Right forelimb (tissue), 1 donor: Measurements from ENCODE around the gene GLI2.

Experiments
- DNase-seq: peaks from one replicate; pipeline ENCODE4 v3.0.0-alpha.2; 2018

The GLI2 gene

GRCh38 chr2:120773186-120773800, 37.6 kb downstream of the GLI2 start:
- DNase-seq, result peak; percentile 38

- peak; percentile 24 for DNase-seq
These were observed 39.0 kb downstream of the GLI2 start for GRCh38 chr2:120774557-120775160.

GRCh38 chr2:120775194-120775593, 39.5 kb downstream of the GLI2 start:
- DNase-seq, result no peak

- peak; percentile 34 for DNase-seq
These were observed 40.3 kb downstream of the GLI2 start for GRCh38 chr2:120775801-120776589.

GRCh38 chr2:120776649-120777048, 41.0 kb downstream of the GLI2 start:
- peak; percentile 34 for DNase-seq

GRCh38 chr2:120777170-120777751, 41.6 kb downstream of the GLI2 start:
- no peak for DNase-seq

- no peak for DNase-seq
These were observed 42.1 kb downstream of the GLI2 start for GRCh38 chr2:120777787-120778186.

GRCh38 chr2:120778244-120778643, 42.6 kb downstream of the GLI2 start:
- DNase-seq, result no peak

GRCh38 chr2:120779781-120780283, 44.2 kb downstream of the GLI2 start:
- no peak for DNase-seq

- peak; percentile 65 for DNase-seq
These were observed 44.7 kb downstream of the GLI2 start for GRCh38 chr2:120780402-120780801.

- DNase-seq, result no peak
These were observed 47.7 kb downstream of the GLI2 start for GRCh38 chr2:120783371-120783791.

- DNase-seq, result no peak
These were observed 48.3 kb downstream of the GLI2 start for GRCh38 chr2:120783969-120784372.
